Left cardiac atrium (tissue), 4 donors: ENCODE data around the gene MAP7. TPM values are rescaled to one million over a fixed set of nuclear protein-coding genes. Genes with fewer than 3 reads are reported as not detected.

Experiments used
- ATAC-seq, 2 donors: fragments of 200-7000 bp; cut with Tn5 transposase; one replicate each; pipeline ENCODE4 v1.9.1; 2020; ENCODE audit warnings: mild to moderate bottlenecking in 2 of 2, moderate library complexity in 2 of 2
- DNase-seq: peaks from one replicate; pipeline ENCODE4 v3.0.0-alpha.2; 2020
- intact Hi-C, 2 donors: fragments of 100-400 bp; cut with DNase I; formaldehyde crosslinking; loops; one replicate each; pipeline versions ENCODE4 v1.14.1 to v1.15.1; 2022 to 2023
- total RNA-seq, 2 donors: library from RNA; stranded (reverse); fragmentation: NEBNext Ultra II Directional; extraction: Animal tissue kit (Norgen Biotek cat#: 25700); gene quantifications; one replicate each; pipeline ENCODE4 v1.2.1, GENCODE V29; 2021
- donor health status: DM: no; HTN: yes; CAD: no.
- donor health status: DM: no; HTN: yes; CAD: no; lungs with severe emphysema.
- donor health status: DM: yes; HTN: yes; CAD: no.
- donor health status: Dilated cardiomyopathy.

Gene MAP7
- total RNA-seq, 2 donors from 2014 or later = 2.2 to 2.3 TPM

DNA sequence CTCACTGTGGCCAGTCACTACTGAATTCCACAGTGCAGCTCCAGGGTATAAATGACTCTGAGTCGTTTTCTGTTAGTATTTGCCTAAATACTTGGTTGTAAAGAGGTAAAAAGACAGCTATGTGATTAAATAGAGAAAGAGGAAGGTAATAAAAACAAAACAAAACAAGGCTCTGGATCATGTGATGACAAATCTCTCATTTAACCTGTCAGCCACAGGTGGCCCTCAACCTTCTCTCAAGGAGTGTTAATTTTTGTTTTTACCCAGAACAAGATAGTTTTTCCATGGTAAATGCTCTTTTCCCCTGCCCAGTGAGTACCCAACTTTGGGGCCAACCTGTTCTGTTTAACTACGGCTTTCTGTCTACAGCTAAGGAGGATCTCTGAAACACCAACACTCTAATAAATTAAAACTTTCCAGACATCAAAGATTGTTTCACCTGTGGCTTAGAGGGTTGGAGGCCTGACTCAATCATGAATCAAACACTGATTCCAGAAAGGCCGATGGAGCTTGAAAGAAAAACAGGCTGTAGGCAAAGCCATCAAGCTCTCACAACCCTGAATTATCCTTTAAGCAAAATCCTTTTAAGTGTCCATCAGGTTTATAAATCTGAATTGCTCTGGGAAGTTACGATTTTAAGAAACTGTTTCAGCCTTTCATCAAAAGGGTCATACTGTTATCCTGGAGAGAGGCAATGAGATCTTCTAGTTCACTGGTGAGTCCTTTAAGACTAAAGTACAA, 179.1 kb downstream of the MAP7 start:
- intact Hi-C loops = no loop called here
- no peak for DNase-seq
- ATAC-seq = no peak

DNA sequence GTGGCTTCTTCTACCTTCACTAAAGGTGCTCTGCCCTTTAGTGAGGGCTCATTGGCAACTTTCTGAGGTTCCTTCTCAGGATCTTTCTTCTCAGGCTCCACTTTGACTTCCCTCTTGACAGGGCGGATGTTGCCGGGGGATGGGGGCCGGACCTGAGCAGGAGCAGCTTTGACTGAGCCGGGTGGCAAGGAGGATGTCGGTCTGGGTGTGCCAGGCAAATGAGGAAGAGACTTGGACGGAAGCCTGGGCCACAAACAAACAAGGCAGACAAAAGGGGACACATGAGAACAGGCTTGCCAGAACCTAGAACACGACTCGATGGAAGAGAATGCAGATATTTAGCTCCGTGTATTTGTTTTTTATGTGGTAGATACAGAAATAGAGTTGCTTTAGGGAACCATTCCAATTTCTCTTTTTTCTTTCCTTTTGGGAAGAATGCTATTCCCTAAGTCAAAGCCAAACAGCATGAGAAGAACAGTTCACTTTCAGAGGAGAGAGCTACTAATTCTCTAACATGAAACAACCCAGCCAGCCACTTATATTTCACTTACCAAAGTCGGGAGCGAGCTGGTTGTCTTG, 184.4 kb downstream of the MAP7 start:
- intact Hi-C loops = no loop called here
- peak in 1 of 2 donors; percentile 68 for ATAC-seq
- DNase-seq = peak; percentile 59

DNA sequence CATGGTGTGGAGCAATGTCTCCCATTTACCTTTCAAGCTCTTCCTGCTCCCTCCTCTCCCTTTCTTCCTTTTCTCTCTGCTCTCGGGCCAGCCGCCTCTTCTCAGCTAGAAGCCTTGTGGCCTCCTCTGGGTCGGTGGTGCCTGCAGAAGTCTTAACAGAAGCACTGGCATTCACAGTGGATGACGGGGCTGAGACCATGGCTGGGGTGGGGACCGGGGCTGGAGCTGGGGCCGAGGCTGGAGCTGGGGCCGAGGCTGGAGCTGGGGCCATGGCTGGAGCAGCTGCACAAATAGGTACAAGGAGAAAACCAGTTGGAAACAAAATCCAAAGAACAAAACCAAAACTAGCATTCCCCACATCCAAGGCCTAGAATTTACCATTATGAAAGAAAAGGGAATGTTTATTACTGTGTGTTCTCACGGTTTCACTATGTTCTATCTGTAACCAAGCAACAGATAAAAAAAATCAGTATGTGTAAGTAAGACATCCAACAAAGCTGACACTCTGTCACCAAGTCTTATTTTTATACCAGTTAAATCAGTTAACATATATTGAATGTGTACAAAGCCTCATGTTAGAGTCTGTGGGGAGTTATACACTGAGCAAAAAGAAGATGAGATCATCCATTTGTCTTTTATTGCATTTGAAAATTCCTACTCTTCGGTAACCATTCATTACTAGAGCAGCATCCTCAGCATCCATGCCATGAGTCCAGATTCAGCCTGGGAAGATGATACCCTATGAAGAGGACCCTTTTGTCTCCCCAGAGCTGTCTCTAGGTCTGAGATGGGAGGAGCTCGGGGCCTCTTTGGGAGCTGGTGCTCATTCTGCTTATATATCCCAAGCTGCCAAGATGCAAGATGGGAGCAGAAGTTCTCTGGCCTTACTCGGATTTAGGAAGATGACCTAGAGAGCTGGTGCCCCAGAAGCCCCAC, 187.5 kb downstream of the MAP7 start:
- ATAC-seq (no peak), DNase-seq (no peak)
- intact Hi-C loops = no loop called here

DNA sequence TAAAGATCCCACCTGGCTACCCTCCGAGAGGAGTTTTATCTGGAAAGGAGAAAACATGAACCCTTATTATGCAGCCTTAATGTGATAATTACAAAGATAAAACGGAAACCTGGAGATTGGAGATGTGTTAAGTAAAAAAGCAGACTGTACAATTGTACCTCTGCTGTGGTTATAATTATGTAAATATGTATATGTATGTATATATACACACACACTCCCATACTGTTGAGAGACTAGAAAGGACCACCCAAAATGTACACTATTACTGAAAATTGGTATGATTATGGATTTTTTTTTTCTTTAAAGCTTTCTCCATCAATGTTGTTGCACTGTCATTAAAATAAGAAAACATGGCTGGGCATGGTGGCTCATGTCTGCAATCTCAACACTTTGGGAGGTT, 188.4 kb downstream of the MAP7 start:
- ATAC-seq = no peak
- no peak for DNase-seq
- intact Hi-C loops = no loop called here

DNA sequence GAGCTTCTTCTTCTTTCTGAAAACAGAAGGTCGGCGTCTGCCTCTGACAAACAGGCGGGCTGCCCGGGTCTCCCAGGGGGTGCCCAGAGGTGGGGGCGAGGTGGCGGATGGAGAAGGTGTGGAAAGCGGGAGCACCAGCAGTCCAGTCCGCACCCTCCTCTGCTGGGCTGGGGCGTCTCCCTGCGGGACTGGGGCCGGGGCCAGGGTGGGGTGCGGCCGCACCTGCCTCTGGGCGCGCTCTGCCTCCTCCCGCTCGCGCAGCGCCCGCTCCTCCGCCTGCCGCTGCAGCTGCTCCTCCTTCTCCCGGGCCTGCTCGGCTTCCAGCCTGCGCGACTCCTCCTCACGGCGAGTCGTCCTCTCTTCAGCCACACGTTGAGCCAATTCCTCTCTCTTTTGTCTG, 189.4 kb downstream of the MAP7 start:
- no peak for ATAC-seq
- no peak for DNase-seq
- intact Hi-C loops = no loop called here

DNA sequence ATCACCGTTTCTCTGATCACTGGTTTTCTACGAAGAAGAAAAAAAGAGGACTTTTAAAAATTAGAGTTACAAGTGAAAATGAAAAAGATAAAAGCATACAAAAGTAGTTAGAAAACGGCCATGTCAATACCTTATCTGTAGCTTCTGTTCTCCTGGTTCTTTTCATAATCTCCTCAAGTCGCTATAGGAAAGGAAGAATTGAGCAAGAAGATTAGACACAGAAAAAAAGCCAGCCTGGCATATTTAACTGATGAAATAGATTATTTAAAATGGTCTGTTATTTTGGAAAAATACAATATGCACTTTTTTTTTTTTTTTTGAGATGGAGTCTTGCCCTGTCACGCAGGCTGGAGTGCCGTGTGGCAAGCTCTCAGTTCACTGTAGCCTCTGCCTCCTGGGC, 190.4 kb downstream of the MAP7 start:
- intact Hi-C loops = no loop called here
- ATAC-seq (no peak), DNase-seq (no peak)

DNA sequence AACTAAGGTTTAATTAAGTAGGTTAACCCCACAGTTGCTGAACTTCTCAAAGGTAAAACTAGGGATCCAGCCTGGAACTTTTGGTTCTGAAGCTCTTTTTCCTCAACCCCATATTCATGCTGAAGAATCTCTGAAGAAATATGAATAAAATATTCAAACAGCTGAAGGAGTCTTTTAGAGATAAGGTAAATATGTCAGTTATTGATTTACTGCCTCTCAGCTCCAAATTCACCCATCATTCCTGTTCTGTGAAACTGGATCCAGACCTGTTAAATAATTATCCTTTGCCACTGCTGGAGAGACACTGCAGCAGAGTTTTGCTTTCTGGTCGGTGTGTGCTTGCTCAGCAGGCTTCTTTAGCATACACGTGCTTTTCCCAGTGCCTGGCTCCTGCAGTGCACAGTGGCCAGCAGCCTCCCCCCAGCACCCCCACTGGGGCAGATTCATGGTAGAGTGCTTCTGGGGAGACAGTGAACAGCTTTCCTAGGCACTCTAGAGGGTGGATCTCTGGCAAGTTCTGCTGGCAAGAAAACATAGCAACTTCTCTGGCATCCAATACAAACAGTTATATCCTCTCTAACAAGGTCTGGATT, 198.6 kb downstream of the MAP7 start:
- DNase-seq (no peak), ATAC-seq (no peak)
- intact Hi-C loops = no loop called here

DNA sequence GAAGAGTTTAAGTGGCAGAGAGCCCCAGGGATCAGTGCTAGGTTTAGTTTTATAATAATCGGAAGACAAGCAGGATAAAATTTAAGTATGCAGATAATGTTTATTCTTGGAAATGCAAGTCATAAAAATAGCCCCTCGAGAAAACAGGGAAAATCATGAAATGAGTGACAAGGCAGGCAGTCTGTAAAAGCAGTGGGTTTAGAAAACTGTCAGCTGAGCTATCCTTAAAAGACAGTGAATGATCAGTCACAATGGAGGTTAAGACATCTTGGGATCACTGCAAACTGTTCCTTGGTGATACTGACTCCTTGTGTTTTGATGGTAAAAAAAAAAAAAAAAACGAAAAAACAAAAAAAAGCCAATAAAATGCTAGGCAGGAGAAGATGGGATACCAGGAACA, 199.3 kb downstream of the MAP7 start:
- ATAC-seq (no peak), DNase-seq (no peak)
- intact Hi-C loops = no loop called here

DNA sequence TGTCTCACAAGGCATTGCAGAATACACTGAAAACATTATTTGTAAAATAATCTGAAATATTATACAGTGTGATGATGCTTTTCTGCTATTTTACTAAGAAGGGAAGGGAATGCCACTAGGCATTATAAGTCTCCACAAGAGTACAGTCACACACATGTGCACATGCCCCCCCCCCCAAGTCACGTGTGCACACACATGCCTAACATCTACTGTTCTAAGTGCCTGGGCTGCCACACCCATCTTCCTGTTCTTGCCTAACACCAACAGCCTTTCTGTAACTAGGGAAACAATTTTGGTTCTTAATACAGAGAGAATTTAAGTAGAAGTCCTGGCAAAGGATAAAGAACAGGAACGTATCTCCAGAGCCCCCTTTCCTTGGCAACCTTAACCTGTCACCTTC, 202.4 kb downstream of the MAP7 start:
- peak; percentile 27 for DNase-seq
- intact Hi-C loops = no loop called here
- ATAC-seq = no peak

DNA sequence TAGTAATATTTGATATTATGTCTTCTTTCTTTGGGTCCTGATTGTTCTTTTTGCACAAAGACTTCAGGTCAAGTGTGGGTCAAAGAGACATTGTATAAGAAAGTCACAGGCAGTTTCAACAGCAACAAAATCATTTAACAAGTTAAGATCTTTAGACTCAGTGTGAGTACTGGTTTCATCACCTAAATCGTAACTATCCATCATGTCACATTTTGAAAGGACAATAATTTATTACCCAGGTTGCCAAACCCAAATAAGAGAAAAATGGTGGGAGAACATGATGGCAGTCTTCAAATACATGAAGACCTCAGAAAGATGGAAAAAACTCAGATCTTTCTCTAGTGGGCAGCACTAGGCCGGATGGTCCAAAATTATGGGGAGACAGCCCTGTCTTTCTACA, 205.1 kb downstream of the MAP7 start:
- intact Hi-C loops = no loop called here
- DNase-seq (no peak), ATAC-seq (no peak)

DNA sequence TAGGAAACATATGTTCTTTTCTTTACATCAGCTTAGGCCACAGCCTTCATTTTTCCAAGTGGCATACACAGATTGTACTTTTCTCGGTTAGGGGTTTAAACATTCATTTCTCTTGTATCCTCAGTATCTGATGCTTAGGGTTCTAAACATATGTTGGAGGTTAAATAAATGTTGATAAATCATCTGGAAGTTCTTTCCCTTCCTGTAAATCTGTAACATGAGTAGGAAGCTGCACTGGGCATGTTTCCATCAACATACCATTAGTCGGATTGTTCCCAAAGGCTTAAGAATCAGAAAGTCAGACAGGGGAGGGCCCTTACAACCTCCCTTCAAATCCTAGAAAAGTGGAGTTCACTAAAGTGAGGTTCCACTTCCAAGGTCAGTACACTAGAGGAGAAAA, 205.8 kb downstream of the MAP7 start:
- intact Hi-C loops = no loop called here
- DNase-seq (no peak), ATAC-seq (no peak)

DNA sequence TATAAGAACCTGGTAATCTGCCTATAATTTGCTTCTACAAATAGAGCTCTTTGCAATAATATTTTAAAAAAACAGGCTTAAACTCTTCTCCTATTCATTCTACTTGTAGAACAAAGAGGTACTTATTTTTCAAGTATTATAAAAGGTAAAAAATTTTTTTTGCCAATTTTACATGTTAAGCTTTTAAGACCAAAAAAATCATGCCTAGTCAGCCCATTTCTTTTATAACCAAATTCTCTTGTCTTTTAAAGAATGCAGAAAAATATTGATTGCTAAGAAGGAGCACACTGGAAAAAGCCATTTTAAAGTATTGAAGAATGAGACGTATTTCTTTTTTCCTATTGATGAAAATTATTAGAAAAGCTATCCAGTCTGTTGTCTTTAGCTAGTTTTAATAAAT, 206.5 kb downstream of the MAP7 start:
- ATAC-seq = no peak
- intact Hi-C loops = no loop called here
- no peak for DNase-seq

DNA sequence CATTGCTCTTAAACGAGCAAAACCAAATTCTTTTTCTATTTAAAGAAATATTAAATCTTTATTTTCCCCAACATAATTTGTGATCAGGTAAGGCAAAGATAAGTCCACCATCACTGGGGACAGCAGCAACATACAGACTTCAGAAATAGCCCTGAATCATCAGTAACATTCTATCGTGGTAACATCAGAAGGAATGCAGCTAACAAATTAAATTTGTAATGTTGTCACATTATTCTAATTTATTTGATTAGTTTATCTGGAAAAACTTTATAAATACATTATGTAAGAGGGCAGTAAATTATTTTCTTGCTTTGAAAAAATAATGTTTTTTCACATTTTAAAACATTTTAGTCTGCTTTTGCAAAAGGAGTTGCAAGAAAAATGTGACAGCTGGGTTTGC, 206.9 kb downstream of the MAP7 start:
- intact Hi-C loops = no loop called here
- DNase-seq (no peak), ATAC-seq (no peak)

DNA sequence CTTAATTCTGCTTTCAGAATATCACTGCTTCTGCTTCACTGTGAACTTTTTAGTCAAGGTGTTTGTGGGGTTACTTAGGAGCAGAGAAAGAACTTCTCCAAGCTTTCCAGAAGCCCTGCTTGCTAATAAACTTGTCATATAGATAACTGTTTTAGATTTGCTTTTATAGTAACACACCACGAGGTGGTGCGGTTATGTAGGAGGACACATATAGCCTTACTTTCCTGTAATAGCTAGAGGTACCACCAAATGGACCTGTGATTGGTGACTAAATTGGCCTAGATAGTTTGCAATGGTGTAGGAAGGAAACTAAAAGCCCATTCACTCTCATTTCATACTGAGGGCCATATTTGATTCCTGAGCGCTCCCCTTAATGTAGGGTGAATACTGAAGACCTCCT, 208.3 kb downstream of the MAP7 start:
- intact Hi-C loops = no loop called here
- ATAC-seq = no peak
- no peak for DNase-seq

DNA sequence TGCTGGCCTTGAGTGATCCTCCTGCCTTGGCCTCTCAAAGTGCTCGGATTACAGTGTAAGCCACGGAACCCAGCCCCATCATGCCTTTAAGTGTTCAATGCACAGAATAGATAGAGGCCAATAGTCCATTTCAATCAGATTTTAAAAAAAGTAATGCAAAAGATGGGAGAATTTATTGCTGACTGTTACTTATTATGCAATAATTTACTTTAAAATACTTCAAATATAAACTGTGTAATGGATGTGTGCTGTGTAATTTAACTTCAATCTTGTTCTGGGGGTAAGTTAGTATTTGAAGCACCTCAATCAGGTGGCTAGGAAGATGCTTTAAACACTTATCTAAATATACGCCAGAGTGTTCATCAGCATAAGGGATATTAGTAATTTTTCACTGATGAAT, 208.9 kb downstream of the MAP7 start:
- intact Hi-C loops = no loop called here
- DNase-seq (no peak), ATAC-seq (no peak)

DNA sequence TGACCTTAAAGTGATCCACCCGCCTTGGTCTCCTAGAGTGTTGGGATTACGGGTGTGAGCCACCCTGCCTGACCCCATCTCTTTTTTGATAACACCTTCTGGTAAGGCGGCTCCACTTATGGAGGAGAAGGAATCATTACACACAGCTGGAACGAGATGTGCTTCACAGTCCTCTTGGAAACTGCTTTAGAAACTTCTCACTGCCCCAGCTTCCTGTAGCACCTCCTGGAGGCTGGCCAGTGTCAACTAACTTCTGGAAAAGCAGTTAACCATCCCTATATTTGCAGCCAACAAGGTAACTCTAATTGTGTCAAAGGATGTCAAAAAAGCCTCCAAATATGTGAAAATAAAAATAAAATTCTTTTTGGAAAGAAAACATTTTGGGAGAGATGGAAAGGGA, 211.7 kb downstream of the MAP7 start:
- DNase-seq (no peak), ATAC-seq (no peak)
- intact Hi-C loops = no loop called here

DNA sequence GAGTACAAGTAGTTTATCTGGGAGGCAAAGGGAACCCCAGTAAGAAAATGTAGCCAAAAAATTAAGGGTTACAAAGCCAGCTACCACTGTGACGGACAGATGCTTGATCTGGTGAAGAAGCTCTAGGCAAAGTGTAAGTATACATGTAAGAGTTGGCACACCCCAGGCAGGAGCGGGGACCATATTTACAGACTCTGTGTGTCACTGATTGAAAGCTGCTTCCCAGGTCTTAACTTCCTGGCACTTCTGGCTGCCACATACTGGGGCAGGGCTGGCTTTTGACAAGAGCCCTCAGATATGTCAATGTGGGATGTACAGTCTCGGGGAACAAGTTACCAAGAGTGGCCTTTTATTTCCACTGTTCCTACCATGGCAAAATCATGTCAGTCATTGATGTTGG, 212.6 kb downstream of the MAP7 start:
- no peak for ATAC-seq
- intact Hi-C loops = no loop called here
- DNase-seq = no peak

DNA sequence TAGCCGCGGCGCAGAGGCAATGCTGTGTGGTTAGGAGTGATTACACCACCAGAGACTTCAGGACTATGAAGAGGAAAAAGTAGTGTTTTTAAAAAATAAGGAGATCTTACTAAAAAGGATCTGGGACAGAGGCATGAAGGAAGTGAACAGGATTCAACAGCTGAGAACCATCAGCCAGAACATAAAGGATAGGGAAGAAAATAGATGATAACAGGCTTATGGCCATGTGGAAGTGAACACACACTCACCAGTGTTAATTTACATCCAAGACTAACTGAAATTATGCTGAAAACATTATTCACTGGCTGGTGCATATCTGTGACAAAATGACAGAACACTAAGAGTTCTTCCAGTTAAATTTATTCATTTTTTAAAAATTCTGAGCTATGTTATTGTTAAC, 213.1 kb downstream of the MAP7 start:
- DNase-seq (no peak), ATAC-seq (no peak)
- intact Hi-C loops = no loop called here

DNA sequence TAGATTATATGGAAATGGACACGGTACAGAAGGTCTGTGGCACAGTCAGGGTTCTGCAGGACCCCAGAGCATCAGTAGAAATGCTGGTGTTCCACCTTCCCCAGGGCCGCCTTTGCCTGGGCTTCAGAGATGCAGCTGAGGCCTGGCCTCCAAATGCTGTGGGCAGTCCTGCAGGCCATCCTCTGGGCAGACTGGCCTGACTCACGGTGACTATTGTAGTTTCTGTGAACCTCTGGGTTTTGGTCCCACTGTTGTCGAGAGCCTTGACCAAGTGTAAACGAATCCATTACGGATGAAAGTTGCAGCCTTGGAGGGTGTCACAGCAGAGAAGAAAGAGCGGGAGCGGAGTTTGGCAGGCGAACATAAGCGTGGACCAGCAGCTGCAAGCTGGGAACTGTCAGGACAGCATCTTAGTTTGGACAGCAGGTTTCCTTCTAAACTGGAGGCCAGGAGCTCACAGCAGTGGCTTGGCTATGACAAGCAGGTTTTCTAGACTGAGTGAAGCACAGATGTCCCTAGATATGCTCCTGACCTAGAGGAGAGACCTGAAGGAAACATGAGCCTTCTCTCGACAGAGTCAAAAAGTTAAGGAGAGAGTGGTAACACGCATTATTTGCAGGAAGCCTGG, 214.4 kb downstream of the MAP7 start:
- DNase-seq = no peak
- intact Hi-C loops = no loop called here
- peak in 1 of 2 donors; percentile 52 for ATAC-seq

DNA sequence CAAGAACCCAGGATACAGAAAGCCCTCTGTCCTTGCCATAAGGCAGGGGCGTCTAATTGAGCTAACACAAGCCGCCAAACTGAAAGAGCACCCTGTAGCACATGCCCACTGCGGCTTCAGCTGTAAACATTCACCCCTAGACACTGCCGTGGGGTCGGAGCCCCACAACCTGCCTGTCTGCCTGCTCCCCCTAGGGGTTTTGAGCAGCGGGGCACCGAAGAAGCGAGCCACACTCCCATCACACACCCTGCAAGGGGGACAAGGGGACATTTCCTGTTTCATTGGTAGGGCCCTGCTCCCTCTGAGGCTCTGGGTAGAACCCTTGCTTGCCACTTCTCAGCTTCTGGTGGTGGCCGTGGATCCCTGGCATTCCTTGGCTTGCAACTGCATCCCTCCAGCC, 215.4 kb downstream of the MAP7 start:
- DNase-seq (no peak), ATAC-seq (no peak)
- intact Hi-C loops = no loop called here
